ENCODE results near the gene SCFD2. TPM values are rescaled to one million over a fixed set of nuclear protein-coding genes. Genes with fewer than 3 reads are reported as not detected.
A peak's percentile ranks its signal among the peaks of the same experiment; 100 is the strongest.

Gene SCFD2
- total RNA-seq, 3 donors from 2014 or later, result 22.8 to 33.8 (median 25.0) TPM

GRCh38 chr4:53121264-53121865 lies 244.5 kb downstream of the SCFD2 start:
- Histone ChIP-seq H3K36me3 (no peaks in the 10 kb centered on the region), H3K4me1 (no peaks in the 10 kb centered on the region), H3K9me3 (no peaks in the 10 kb centered on the region), H3K27me3 (no peaks in the 10 kb centered on the region), H3K4me3 (no peak overlapping the region), H3K27ac (peak overlapping the region in 1 of 2 donors; percentile 54)
- DNase-seq (ENCODE audit: low spot score in 2 of 2), result no peak
- TF ChIP-seq CTCF (IDR thresholded peaks at IDR 0.05) (no peak), POLR2AphosphoS5 (IDR thresholded peaks at IDR 0.05) (no peak), POLR2A (IDR thresholded peaks at IDR 0.05) (no peak)
- intact Hi-C loops (cut with DNase I; ENCODE audit: low total_unique reads), result no loop called here

DNA sequence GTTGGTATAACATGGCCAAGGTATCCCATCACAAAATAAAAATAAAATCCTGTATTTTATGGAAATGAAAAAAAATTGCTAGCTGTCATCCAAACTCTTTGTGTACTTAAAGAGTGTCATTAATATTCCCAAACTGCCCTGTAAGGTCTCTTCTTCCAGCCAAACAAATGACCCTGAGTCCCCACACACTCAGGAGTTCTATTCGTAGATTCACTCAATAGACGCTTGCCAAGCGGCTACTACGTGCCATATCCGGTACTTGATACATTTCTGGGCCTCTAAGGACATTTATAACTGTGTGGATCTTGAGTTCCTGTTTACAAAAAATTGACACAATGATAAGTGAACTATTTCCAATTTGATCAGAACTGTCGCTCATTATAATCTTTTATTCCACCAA lies 245.1 kb downstream of the SCFD2 start:
- no peak overlapping the region for H3K4me3 ChIP-seq
- no peaks in the 10 kb centered on the region for H3K27me3 ChIP-seq
- DNase-seq (ENCODE audit: low spot score in 2 of 2), result no peak
- no peaks in the 10 kb centered on the region for H3K36me3 ChIP-seq
- peak overlapping the region in 1 of 2 donors; percentile 54 for H3K27ac ChIP-seq
- intact Hi-C loops (cut with DNase I; ENCODE audit: low total_unique reads), result no loop called here
- TF ChIP-seq POLR2A (IDR thresholded peaks at IDR 0.05), result no peak
- no peak for TF ChIP-seq CTCF (IDR thresholded peaks at IDR 0.05)
- no peak for TF ChIP-seq POLR2AphosphoS5 (IDR thresholded peaks at IDR 0.05)
- no peaks in the 10 kb centered on the region for H3K9me3 ChIP-seq
- H3K4me1 ChIP-seq, result no peaks in the 10 kb centered on the region

- peak overlapping the region; percentile 3 to 27 for H3K27ac ChIP-seq
- DNase-seq (ENCODE audit: low spot score in 2 of 2), result peak in 1 of 2 donors; percentile 27
- H3K9me3 ChIP-seq, result no peaks in the 10 kb centered on the region
- no peak overlapping the region for H3K4me3 ChIP-seq
- TF ChIP-seq POLR2A (IDR thresholded peaks at IDR 0.05) (no peak), POLR2AphosphoS5 (IDR thresholded peaks at IDR 0.05) (no peak), CTCF (IDR thresholded peaks at IDR 0.05) (no peak)
- H3K27me3 ChIP-seq, result no peaks in the 10 kb centered on the region
- intact Hi-C loops (cut with DNase I; ENCODE audit: low total_unique reads), result no loop called here
- no peaks in the 10 kb centered on the region for H3K4me1 ChIP-seq
- H3K36me3 ChIP-seq, result no peaks in the 10 kb centered on the region
These were observed 246.2 kb downstream of the SCFD2 start for GRCh38 chr4:53119680-53120079.

DNA sequence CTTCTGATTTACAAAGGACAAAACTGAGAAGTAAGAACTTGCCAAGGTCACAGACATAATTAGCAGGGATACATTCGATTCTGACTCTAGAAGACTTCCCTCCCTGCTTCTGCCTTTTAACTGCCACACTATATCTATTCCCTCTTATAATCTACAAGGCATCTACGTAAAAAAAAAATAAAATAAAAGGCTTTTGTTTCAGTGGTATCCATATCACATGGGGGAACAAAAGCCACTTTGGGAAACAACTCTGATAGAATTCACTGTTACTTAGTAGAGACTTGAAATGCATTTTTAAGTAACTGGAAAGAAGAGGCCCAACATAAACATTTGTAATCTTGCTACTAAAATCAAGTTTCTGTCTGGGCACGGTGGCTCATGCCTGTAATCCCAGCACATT lies 247.2 kb downstream of the SCFD2 start:
- DNase-seq (ENCODE audit: low spot score in 2 of 2), result no peak
- Histone ChIP-seq H3K36me3 (no peaks in the 10 kb centered on the region), H3K27ac (no peak overlapping the region), H3K27me3 (no peaks in the 10 kb centered on the region), H3K4me3 (no peak overlapping the region), H3K9me3 (no peaks in the 10 kb centered on the region), H3K4me1 (no peaks in the 10 kb centered on the region)
- intact Hi-C loops (cut with DNase I; ENCODE audit: low total_unique reads), result no loop called here
- TF ChIP-seq POLR2A (IDR thresholded peaks at IDR 0.05) (no peak), POLR2AphosphoS5 (IDR thresholded peaks at IDR 0.05) (no peak), CTCF (IDR thresholded peaks at IDR 0.05) (no peak)

DNA sequence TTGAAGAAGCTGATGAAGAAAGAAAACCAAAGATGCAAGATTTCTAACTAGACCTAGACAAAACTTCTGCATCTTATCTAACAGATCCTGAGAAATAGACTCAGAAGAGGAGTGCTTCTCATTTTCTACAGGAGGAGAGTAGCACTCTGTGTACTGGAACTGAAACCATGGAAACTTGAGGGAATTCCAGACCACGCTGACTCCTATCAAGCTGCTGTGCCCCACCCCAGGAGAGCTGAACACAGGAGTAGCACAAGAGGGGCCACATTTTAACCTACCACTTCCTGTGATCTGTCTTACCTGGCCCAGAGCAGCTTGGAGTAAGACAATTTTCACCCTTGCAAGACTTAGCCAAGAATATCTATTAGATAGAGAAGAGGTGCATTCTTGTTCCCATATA lies 248.9 kb downstream of the SCFD2 start:
- H3K27me3 ChIP-seq, result no peaks in the 10 kb centered on the region
- no peaks in the 10 kb centered on the region for H3K4me1 ChIP-seq
- no peaks in the 10 kb centered on the region for H3K9me3 ChIP-seq
- no peak for DNase-seq (ENCODE audit: low spot score in 2 of 2)
- H3K36me3 ChIP-seq, result no peaks in the 10 kb centered on the region
- TF ChIP-seq POLR2AphosphoS5 (IDR thresholded peaks at IDR 0.05) (no peak), CTCF (IDR thresholded peaks at IDR 0.05) (no peak), POLR2A (IDR thresholded peaks at IDR 0.05) (no peak)
- H3K4me3 ChIP-seq, result no peak overlapping the region
- intact Hi-C loops (cut with DNase I; ENCODE audit: low total_unique reads), result no loop called here
- no peak overlapping the region for H3K27ac ChIP-seq
